Mucosa of descending colon (tissue), 3 donors: ENCODE measurements around the gene PLXNA3. TPM values are rescaled to one million over a fixed set of nuclear protein-coding genes. Genes with fewer than 3 reads are reported as not detected.

Experiments
- ATAC-seq: fragments of 200-7000 bp; cut with Tn5 transposase; one replicate; pipeline ENCODE4 v1.9.1; 2020; ENCODE audit warnings: mild to moderate bottlenecking, moderate library complexity
- DNase-seq, 3 donors: peaks; one replicate each; pipeline ENCODE4 v3.0.0-alpha.2; 2020
- H3K36me3 ChIP-seq: fragments of 200-600 bp; one replicate; pipeline ENCODE4 v1.8.0; 2021; ENCODE audit warnings: low read depth, mild to moderate bottlenecking
- H3K4me1 ChIP-seq: fragments of 200-600 bp; one replicate; pipeline ENCODE4 v1.8.0; 2021; ENCODE audit warnings: low read depth, mild to moderate bottlenecking
- H3K4me3 ChIP-seq: fragments of 200-600 bp; one replicate; pipeline ENCODE4 v1.8.0; 2021; ENCODE audit warnings: mild to moderate bottlenecking
- H3K9me3 ChIP-seq: fragments of 200-600 bp; one replicate; pipeline ENCODE4 v1.8.0; 2021; ENCODE audit warnings: mild to moderate bottlenecking
- CTCF ChIP-seq: fragments of 200-600 bp; IDR thresholded peaks from one replicate; pipeline ENCODE4 v1.8.0; 2022; ENCODE audit warnings: antibody characterized with exemption, mild to moderate bottlenecking
- intact Hi-C, 2 donors: fragments of 100-400 bp; cut with DNase I in 1 of 2; cut with micrococcal nuclease in 1 of 2; formaldehyde crosslinking; loops; one replicate each; pipeline versions ENCODE4 v1.11.0 to v1.11.1; 2022; cut with DNase I, micrococcal nuclease
- total RNA-seq, 3 donors: library from RNA; stranded (reverse); fragmentation: NEBNext Ultra II Directional in 2 of 3; extraction: Animal tissue kit (Norgen Biotek cat#: 25700) in 2 of 3; gene quantifications; one replicate each; pipeline versions ENCODE4 v1.2.1 to v1.2.4, GENCODE V29; 2021 to 2023
- donor health status: DM: no; HTN: no; CAD: no; lungs with moderate emphysema.
- donor health status: DM: no; HTN: no; CAD: no.
- donor health status: DM: no; HTN: yes; CAD: no.

Gene PLXNA3
- total RNA-seq, 3 donors from 2014 or later, result 24.8 to 66.1 (median 51.7) TPM

DNA sequence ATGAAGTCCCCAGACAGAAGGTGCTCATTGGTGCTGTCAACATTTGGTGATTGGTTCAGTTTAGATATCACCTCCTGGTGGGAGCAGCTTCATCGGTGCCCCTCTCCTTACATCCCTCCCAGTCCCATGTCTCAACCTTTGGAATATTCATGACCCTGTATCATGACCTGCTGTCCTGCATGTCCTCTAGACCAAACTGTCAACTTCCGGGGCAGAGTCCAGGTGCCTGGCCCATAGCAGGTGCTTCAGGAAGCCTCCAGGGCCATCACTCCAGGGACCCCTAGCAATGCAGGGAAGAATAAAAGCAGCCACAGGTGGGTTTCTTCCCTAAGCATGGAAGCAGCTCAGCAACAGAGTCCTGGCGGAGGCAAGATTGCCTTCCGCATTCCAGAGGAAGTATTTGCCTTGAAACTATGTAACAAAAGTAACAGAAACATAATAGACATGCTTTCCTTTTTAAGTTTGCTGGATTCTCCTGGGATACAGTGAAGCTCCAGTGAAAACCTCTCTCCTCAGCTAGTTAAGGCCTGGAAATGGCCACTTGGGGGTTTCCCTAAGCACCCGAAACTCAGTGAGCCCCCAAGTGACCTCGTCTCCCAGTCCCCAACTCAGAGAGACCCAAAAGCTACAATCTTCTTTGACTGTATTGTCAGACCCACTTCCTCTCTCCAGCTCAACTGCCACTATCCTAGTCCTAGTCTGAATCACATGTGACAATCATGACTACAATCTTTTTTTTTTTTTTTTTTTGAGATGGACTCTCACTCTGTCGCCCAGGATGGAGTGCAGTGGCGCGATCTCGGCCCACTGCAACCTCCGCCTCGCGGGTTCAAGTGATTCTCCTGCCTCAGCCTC lies 30.9 kb upstream of the PLXNA3 start:
- intact Hi-C loops, result no loop called here
- Histone ChIP-seq H3K9me3 (no peaks in the 10 kb centered on the region), H3K4me3 (no peak overlapping the region), H3K36me3 (no peaks in the 10 kb centered on the region), H3K4me1 (no peaks in the 10 kb centered on the region)
- ATAC-seq (no peak), DNase-seq (no peak)
- TF ChIP-seq CTCF, result no peak

DNA sequence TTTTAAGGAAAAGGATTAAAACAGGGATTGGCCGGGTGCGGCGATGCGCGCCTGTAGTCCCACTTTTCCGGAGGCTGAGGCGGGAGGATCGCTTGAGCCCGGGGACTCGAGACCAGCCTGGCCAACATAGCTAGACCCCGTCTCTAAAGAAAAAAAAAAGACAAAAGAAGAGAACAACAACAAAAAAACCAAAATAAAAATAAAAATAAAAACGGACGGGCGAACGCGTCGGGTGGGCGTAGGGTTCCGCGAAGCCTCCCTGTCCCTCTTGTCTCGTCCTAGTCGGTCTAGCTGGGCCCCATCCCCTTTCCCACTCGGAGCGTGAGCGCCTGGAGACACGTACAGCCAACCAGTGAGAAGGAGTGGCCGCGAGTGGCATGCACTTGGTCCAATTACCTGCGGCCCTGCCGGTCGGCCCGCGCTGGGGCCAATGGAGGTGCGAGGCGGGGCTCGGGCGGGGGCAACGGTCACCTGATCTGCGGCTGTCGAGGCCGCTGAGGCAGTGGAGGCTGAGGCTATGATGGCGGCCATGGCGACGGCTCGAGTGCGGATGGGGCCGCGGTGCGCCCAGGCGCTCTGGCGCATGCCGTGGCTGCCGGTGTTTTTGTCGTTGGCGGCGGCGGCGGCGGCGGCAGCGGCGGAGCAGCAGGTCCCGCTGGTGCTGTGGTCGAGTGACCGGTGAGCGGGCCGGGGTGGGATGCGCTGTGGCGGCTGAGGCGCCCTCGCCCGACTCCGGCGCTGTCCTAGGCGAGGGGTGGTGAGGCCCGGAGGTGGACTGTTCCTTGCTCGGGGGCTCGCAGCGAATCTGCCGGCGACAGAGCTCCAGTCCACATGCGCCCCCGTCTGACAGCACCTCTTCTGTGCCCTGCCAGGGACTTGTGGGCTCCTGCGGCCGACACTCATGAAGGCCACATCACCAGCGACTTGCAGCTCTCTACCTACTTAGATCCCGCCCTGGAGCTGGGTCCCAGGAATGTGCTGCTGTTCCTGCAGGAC lies 29.6 kb upstream of the PLXNA3 start, which contains the start of gene ATP6AP1:
Gene ATP6AP1, plus strand, starts transcription at position 502 of the 996 bp plus-strand sequence. Its CDS starts 16 bp downstream, at position 518.
- no peak for TF ChIP-seq CTCF
- intact Hi-C loops, result no loop called here
- peak; percentile 98 for ATAC-seq

GRCh38 chrX:154429711-154430110 lies 28.4 kb upstream of the PLXNA3 start:
- DNase-seq, result no peak
- Histone ChIP-seq H3K4me1 (no peaks in the 10 kb centered on the region), H3K9me3 (no peaks in the 10 kb centered on the region), H3K4me3 (no peak overlapping the region), H3K36me3 (no peaks in the 10 kb centered on the region)
- intact Hi-C loops, result no loop called here
- ATAC-seq, result no peak
- no peak for TF ChIP-seq CTCF

More for the DNA sequence above, 29.6 kb upstream of the PLXNA3 start, which contains the start of gene ATP6AP1:
- no peaks in the 10 kb centered on the region for H3K36me3 ChIP-seq
- no peaks in the 10 kb centered on the region for H3K9me3 ChIP-seq
- H3K4me3 ChIP-seq, result peak within 1 kb of the TSS; percentile 36
- DNase-seq, result peak; percentile 90 to 96 (median 93)
- no peaks in the 10 kb centered on the region for H3K4me1 ChIP-seq

DNA sequence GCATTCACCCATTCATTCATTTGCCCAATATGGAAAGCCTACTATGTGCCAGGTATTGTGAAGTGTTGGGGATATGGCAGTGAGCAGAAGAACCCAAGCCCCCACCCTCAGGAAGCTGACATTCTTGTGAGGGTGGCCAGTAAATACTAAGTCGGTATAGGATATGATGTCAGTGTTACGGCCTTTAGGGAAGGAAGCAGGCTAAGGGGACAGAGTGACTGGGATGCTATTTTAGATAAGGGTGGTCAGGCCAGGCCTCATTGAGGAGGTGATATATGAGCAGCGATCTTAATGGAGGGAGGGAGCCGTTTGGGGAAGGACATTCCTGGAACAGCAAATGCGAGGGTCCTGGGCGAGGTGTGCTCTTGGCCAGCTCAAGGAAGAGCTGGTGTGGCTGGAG lies 27.6 kb upstream of the PLXNA3 start:
- Histone ChIP-seq H3K9me3 (no peaks in the 10 kb centered on the region), H3K4me3 (no peak overlapping the region), H3K36me3 (no peaks in the 10 kb centered on the region), H3K4me1 (no peaks in the 10 kb centered on the region)
- TF ChIP-seq CTCF, result no peak
- ATAC-seq (no peak), DNase-seq (no peak)
- intact Hi-C loops, result no loop called here

DNA sequence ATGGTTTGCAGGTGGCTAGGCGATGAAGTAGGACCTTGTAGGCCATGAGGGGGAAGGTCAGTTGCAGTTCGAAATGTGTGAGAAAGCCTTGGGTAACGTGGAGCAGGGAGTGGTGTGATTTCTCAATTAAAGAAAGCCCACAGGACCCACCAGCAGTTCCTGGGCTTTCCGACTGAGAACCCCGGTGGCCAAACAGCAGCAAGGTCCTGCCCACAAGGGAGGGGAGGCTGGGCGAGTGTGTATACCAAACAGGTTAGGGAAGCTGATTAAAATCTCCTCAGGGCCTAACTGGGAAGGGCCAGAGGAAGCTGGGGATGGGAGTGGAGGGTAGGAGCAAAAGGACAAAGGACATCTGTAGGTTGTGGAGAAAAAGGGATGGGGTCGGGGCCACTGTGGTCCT lies 27.2 kb upstream of the PLXNA3 start:
- ATAC-seq (no peak), DNase-seq (no peak)
- no peak for TF ChIP-seq CTCF
- Histone ChIP-seq H3K4me3 (no peak overlapping the region), H3K9me3 (no peaks in the 10 kb centered on the region), H3K4me1 (no peaks in the 10 kb centered on the region), H3K36me3 (no peaks in the 10 kb centered on the region)
- intact Hi-C loops, result no loop called here
